Measurements from ENCODE around the gene ELFN2. TPM values are rescaled to one million over a fixed set of nuclear protein-coding genes. Genes with fewer than 3 reads are reported as not detected.

ELFN2 gene
- total RNA-seq, 2 experiments from 2014 or later = 0.05 to 0.08 TPM

DNA sequence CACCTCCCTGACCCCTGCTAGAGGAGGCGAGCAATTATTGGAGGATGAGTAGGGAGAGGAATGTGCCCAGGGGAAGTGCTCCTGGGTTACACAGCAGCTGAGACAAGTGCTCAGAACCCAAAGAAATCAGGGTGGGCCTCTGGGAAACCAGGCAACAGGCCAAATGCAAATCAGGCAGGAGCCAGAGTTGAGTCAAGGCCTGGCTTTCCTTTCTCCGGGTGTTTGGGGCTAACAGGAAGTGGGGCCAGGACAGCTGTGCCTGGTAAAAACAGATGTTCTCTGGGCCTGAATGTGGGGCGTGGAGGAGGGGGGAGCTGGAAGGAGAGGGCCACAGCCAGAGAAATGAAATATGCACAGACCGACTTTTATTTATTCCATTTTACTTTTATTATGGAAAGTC is 36.9 kb upstream of the ELFN2 start:
- peaks cover 16% of the 10 kb centered on the region for H3K4me1 Mint-ChIP-seq (ENCODE audit: low read depth)
- H3K9me3 Mint-ChIP-seq (ENCODE audit: insufficient read depth) = no peaks in the 10 kb centered on the region
- POLR2A ChIA-PET = no interaction called here
- H3K36me3 Mint-ChIP-seq (ENCODE audit: low read depth) = peaks cover 35% of the 10 kb centered on the region
- H3K27ac Mint-ChIP-seq = peak overlapping the region; percentile 12
- CTCF ChIA-PET = interaction anchor here (1.4 to 1.8 kb wide), 2 partner anchors 8 to 103 kb away, joined by 4 to 7 read pairs; no protein-coding TSS in a partner anchor
- no peak overlapping the region for H3K4me3 Mint-ChIP-seq
- no peak for ATAC-seq
- H3K27me3 Mint-ChIP-seq (ENCODE audit: low read depth) = no peaks in the 10 kb centered on the region
- no peak for DNase-seq

DNA sequence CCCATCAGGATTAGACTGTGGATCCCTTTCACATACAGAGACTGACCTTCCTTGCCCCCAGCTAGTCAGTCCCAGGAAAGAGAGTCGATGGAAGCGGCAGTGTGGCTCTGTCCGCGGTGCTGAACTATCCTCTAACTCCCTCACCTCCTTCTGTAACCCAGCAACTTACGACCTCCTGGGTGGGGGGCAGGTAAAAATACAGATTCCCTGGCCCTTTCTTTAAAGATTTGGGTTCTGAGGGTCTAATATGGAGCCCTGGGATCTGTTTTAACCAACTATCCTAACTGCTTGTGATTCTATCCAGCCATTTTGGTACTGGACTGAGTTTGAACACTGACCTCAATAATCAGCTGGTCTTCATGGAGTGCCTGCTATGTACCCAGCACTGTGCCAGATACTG is 35.7 kb upstream of the ELFN2 start:
- no peak overlapping the region for H3K4me3 Mint-ChIP-seq
- no peak for ATAC-seq
- H3K4me1 Mint-ChIP-seq (ENCODE audit: low read depth) = peaks cover 16% of the 10 kb centered on the region
- POLR2A ChIA-PET = no interaction called here
- no peaks in the 10 kb centered on the region for H3K27me3 Mint-ChIP-seq (ENCODE audit: low read depth)
- H3K9me3 Mint-ChIP-seq (ENCODE audit: insufficient read depth) = no peaks in the 10 kb centered on the region
- DNase-seq = peak; percentile 49
- no peak overlapping the region for H3K27ac Mint-ChIP-seq
- peaks cover 28% of the 10 kb centered on the region for H3K36me3 Mint-ChIP-seq (ENCODE audit: low read depth)
- CTCF ChIA-PET = interaction anchor here (1.1 to 1.8 kb wide), 3 partner anchors 104 to 203 kb away, joined by 3 to 7 read pairs (median 3); no protein-coding TSS in a partner anchor

DNA sequence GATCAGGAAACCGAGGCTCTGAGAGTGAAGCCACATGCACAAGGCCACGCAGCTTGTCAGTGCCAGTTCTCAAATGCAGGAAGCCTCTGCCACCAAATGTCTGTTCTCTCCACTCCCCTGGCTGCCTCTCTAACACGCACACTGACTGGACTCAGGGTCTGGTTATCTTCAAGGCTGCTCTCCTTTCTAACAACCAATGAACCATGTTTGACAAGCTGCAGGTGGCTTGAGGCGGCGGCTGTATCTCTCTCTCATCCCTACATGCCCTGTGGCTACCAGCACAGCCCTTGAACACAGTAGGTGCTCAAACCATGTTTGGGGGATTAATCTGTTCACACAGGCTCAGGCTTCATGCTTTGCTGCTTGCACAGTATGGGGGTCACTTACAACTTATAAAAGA is 35.2 kb upstream of the ELFN2 start:
- H3K36me3 Mint-ChIP-seq (ENCODE audit: low read depth) = peaks cover 25% of the 10 kb centered on the region
- H3K4me1 Mint-ChIP-seq (ENCODE audit: low read depth) = peaks cover 17% of the 10 kb centered on the region
- CTCF ChIA-PET = interaction anchor here (1.1 to 1.8 kb wide), 3 partner anchors 105 to 202 kb away, joined by 3 to 7 read pairs (median 3); no protein-coding TSS in a partner anchor
- DNase-seq (no peak), ATAC-seq (no peak)
- no peak overlapping the region for H3K4me3 Mint-ChIP-seq
- no peaks in the 10 kb centered on the region for H3K9me3 Mint-ChIP-seq (ENCODE audit: insufficient read depth)
- H3K27me3 Mint-ChIP-seq (ENCODE audit: low read depth) = no peaks in the 10 kb centered on the region
- no peak overlapping the region for H3K27ac Mint-ChIP-seq
- POLR2A ChIA-PET = no interaction called here

DNA sequence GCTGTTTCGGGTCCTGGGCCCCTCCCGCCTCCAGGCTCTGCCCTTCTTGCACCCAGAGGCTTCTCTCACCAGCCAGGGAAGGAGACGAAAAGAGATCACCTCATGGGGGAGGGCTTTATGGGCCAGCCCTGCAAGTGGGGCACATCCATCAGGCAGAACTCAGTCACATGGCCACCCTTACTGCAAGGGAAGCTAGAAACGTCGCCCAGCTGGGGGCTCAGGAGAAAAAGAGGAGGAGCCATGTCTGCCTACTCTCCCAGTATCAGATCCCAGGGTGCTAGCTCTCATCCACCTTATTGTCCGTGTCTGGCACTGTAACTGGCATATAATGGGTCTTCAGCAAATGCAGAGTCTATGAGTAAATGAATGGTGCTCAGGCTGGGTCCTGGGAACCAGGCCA is 34.7 kb upstream of the ELFN2 start:
- no peak overlapping the region for H3K4me3 Mint-ChIP-seq
- no peak overlapping the region for H3K27ac Mint-ChIP-seq
- H3K4me1 Mint-ChIP-seq (ENCODE audit: low read depth) = peaks cover 18% of the 10 kb centered on the region
- ChIA-PET POLR2A (no interaction called here), CTCF (interaction anchor here (1.1 to 1.3 kb wide), 2 partner anchors 131 to 202 kb away, joined by 3 read pairs; no protein-coding TSS in a partner anchor)
- H3K36me3 Mint-ChIP-seq (ENCODE audit: low read depth) = peaks cover 25% of the 10 kb centered on the region
- H3K27me3 Mint-ChIP-seq (ENCODE audit: low read depth) = no peaks in the 10 kb centered on the region
- no peak for DNase-seq
- H3K9me3 Mint-ChIP-seq (ENCODE audit: insufficient read depth) = no peaks in the 10 kb centered on the region
- no peak for ATAC-seq

DNA sequence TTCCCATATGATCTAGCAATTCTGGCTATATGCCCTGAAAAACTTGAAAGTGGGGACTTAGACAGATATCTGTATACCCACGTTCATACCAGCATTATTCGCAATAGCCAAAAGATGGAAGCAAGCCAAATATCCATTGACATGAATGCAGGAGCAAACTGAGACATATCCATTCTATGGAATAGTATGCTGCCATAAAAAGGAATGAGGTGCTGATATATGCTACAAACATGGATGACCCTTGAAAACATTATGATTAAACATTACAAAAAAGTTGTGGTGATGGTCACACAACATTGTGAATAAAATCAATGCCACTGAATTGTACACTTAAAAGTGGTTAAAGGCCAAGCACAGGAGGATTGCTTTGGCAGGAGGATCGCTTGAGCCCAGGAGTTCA is 33.4 kb upstream of the ELFN2 start:
- Mint-ChIP-seq H3K36me3 (ENCODE audit: low read depth) (peaks cover 16% of the 10 kb centered on the region), H3K27me3 (ENCODE audit: low read depth) (no peaks in the 10 kb centered on the region), H3K4me1 (ENCODE audit: low read depth) (peaks cover 16% of the 10 kb centered on the region), H3K9me3 (ENCODE audit: insufficient read depth) (no peaks in the 10 kb centered on the region), H3K4me3 (no peak overlapping the region), H3K27ac (no peak overlapping the region)
- no peak for DNase-seq
- ChIA-PET CTCF (no interaction called here), POLR2A (interaction anchor here (0.6 to 0.7 kb wide), 2 partner anchors 144 to 685 kb away, joined by 3 to 5 read pairs; partner anchors contain the start of gene IFT27)
- ATAC-seq = no peak

DNA sequence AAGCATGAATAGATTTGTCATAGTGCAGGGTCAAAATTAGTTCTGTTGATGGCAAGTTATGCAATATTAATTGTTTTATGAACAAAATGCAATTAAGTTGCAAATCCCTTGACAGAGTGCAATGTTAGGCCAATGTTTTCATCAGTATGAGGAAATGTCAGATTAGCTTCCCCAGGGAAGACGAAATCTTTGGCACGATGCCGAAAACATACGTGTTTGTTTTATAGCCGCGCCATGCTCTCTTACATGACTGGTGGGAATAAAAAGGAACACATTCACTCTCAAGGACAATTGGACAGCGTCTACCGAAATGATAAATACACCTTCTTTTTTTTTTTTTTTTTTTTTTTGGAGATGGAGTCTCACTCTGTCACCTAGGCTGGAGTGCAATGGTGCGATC is 31.9 kb upstream of the ELFN2 start:
- H3K27ac Mint-ChIP-seq = no peak overlapping the region
- ATAC-seq (no peak), DNase-seq (no peak)
- peaks cover 8% of the 10 kb centered on the region for H3K4me1 Mint-ChIP-seq (ENCODE audit: low read depth)
- no peaks in the 10 kb centered on the region for H3K9me3 Mint-ChIP-seq (ENCODE audit: insufficient read depth)
- CTCF ChIA-PET = interaction anchor here (1.1 to 4.8 kb wide), 12 partner anchors 13 to 199 kb away, joined by 3 to 65 read pairs (median 8); partner anchors contain the start of gene MFNG
- H3K4me3 Mint-ChIP-seq = no peak overlapping the region
- H3K27me3 Mint-ChIP-seq (ENCODE audit: low read depth) = no peaks in the 10 kb centered on the region
- POLR2A ChIA-PET = no interaction called here
- peaks cover 9% of the 10 kb centered on the region for H3K36me3 Mint-ChIP-seq (ENCODE audit: low read depth)

DNA sequence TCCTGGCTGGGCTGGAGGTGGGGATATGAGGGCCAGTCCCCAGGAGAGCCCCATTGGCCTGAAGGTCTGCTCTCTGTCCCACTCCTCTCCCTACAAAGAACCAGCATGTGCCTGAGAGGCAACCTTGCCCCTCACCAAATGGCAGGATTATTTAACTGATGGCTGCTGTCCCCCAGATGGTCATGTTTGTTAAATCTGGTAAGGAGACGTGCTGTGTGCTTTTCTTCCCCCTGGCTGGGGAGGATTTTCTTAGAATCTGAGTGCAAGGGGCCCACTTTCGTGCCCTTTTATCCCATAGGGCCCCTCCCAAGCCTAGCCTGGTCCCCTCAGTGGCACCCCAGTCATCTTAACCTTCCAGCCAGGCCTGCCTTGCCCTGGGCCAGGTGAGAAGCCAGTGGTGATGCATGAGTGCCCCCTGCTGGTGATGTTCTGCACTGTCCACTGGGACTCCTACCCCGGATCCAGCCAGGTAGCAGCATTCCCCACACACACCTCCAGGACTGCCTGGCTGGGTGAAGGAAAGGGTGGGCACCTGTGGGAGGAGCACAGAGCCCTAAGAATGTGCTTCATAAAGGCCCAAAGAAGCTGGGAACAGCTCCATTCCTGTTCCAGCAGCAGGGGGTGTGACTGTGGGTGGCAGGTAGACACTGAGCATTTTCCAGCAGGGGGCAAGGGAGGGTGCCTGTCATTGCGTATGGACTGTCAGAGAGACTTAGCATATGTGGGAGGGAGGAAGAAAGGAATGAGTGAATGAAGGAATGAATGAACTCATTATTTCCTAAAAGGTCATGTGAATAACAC is 30.0 kb upstream of the ELFN2 start:
- peak; percentile 89 for DNase-seq
- POLR2A ChIA-PET = interaction anchor here (0.6 kb wide), 1 partner anchor 190 kb away, joined by 3 read pairs; no protein-coding TSS in a partner anchor
- Mint-ChIP-seq H3K36me3 (ENCODE audit: low read depth) (peaks cover 6% of the 10 kb centered on the region), H3K4me1 (ENCODE audit: low read depth) (peaks cover 5% of the 10 kb centered on the region), H3K27ac (no peak overlapping the region), H3K9me3 (ENCODE audit: insufficient read depth) (no peaks in the 10 kb centered on the region), H3K27me3 (ENCODE audit: low read depth) (no peaks in the 10 kb centered on the region), H3K4me3 (no peak overlapping the region)
- peak; percentile 98 for ATAC-seq
- CTCF ChIA-PET = interaction anchor here (0.6 to 4.8 kb wide), 23 partner anchors 8 to 214 kb away, joined by 3 to 65 read pairs (median 4); partner anchors contain the start of genes CYTH4, MFNG and RAC2

DNA sequence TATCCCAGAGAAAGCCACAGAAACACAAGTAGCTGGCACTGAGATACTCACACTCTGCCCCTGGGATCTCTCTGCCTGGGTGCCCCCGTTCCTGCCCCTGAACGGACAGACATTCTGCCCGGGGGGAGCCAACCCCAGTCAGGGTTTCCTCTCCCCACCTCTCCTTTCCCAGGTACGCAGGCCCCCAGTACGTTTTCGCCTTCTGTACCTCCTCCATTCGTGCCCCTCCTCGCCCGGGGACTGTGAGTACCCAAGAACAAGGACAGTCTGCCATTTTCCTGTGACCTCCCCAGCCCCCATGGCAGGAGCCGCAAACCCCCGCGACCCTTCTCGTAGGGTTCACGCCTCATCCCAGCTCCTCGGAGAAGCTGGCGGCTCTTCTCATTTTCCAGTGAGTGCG is 29.1 kb upstream of the ELFN2 start:
- ChIA-PET CTCF (interaction anchor here (0.6 to 4.8 kb wide), 8 partner anchors 14 to 213 kb away, joined by 3 to 65 read pairs (median 5); partner anchors contain the start of genes MFNG and RAC2), POLR2A (no interaction called here)
- H3K4me3 Mint-ChIP-seq = no peak overlapping the region
- H3K9me3 Mint-ChIP-seq (ENCODE audit: insufficient read depth) = no peaks in the 10 kb centered on the region
- ATAC-seq = no peak
- peaks cover 5% of the 10 kb centered on the region for H3K36me3 Mint-ChIP-seq (ENCODE audit: low read depth)
- H3K27ac Mint-ChIP-seq = no peak overlapping the region
- peaks cover 2% of the 10 kb centered on the region for H3K4me1 Mint-ChIP-seq (ENCODE audit: low read depth)
- DNase-seq = no peak
- H3K27me3 Mint-ChIP-seq (ENCODE audit: low read depth) = no peaks in the 10 kb centered on the region

DNA sequence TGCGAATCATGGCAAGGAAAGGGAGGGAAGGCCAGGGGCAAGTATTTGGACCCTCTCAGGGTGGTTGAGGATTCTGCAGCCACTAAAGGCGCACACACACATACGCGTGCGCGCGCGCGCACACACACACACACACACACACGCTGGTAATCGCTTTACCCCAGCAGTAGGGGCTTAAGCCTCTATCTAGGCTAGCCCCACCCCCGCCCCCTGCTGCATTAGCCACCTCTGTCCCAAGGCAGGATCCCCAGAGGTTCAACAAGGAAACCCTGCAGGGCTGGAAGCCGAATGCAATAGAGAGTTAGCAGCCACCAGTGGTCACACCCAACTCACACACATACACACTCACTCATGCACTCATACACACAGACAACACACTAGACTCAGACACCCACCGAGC is 28.6 kb upstream of the ELFN2 start:
- DNase-seq = no peak
- H3K4me3 Mint-ChIP-seq = no peak overlapping the region
- H3K27ac Mint-ChIP-seq = no peak overlapping the region
- CTCF ChIA-PET = interaction anchor here (1.0 to 4.8 kb wide), 5 partner anchors 14 to 191 kb away, joined by 3 to 65 read pairs (median 5); no protein-coding TSS in a partner anchor
- no peaks in the 10 kb centered on the region for H3K9me3 Mint-ChIP-seq (ENCODE audit: insufficient read depth)
- H3K27me3 Mint-ChIP-seq (ENCODE audit: low read depth) = no peaks in the 10 kb centered on the region
- POLR2A ChIA-PET = no interaction called here
- peaks cover 2% of the 10 kb centered on the region for H3K4me1 Mint-ChIP-seq (ENCODE audit: low read depth)
- peaks cover 5% of the 10 kb centered on the region for H3K36me3 Mint-ChIP-seq (ENCODE audit: low read depth)
- no peak for ATAC-seq

DNA sequence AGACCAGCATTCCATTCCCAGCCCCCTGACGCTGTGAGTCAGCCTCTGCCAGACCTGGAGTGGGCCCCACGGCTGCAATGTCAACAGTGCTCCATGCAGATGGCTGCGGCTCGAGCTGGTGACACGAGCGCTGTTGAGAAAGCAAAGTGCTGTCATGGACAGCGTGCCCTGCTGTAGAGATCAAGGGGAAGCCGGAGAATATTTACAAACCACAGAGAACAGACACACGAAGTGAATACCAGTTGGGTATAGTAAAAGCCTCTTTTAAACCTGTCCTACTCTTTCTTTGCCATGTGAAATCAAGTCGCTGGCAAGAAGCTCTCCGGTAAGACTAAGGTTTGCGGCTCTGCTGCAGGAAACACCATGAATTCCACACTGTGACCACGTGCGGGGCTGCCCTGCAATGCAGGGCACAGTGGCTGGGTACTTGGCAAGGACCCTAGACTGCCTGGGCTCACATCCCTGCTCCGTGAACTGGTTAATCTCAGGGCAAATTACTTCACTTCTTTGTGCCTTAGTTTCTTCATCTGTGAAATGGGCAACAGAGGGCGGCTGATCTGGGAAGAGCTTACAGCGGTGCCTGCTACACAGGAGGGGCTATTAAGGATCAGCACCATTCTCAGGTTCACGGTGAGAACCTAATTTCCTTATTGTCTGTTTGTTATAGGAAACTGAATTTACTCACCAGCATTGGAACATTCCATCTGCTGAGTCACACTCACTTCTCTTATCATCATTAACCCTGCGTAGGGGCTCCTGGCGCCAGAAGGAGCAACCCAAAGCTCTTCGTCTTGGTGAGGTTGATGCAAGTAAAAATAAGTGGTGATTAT is 27.8 kb upstream of the ELFN2 start:
- DNase-seq = no peak
- H3K4me3 Mint-ChIP-seq = no peak overlapping the region

DNA sequence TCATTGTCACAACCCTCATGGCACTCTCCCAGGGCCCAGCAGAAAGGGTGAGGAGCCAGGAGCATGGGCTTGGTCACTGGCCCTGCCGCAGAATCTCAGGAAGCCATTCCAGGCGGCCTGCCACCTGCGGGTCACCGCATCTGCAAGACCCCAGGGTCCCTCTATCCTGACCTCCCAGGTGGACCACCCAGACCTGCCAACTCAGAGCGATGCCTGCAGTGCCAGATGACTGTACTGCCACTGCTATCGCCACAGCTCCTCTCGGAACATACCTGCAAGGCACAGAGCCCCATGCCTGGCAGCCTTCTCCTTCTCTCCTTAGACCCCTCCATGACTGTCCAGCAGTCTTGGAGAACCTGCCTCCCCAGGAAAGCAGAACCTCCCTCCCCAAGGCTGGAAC is 26.4 kb upstream of the ELFN2 start:
- CTCF ChIA-PET = no interaction called here
- Mint-ChIP-seq H3K9me3 (ENCODE audit: insufficient read depth) (no peaks in the 10 kb centered on the region), H3K4me1 (ENCODE audit: low read depth) (peaks cover 7% of the 10 kb centered on the region), H3K27me3 (ENCODE audit: low read depth) (no peaks in the 10 kb centered on the region), H3K27ac (no peak overlapping the region), H3K36me3 (ENCODE audit: low read depth) (no peaks in the 10 kb centered on the region), H3K4me3 (no peak overlapping the region)
- POLR2A ChIA-PET = interaction anchor here (0.6 kb wide), 1 partner anchor 15 kb away, joined by 4 read pairs; no protein-coding TSS in a partner anchor
- ATAC-seq = no peak
- DNase-seq = no peak

More for the DNA sequence above, 27.8 kb upstream of the ELFN2 start:
- Mint-ChIP-seq H3K27ac (no peak overlapping the region), H3K9me3 (ENCODE audit: insufficient read depth) (no peaks in the 10 kb centered on the region), H3K36me3 (ENCODE audit: low read depth) (no peaks in the 10 kb centered on the region), H3K27me3 (ENCODE audit: low read depth) (no peaks in the 10 kb centered on the region), H3K4me1 (ENCODE audit: low read depth) (peaks cover 7% of the 10 kb centered on the region)
- POLR2A ChIA-PET = no interaction called here
- no peak for ATAC-seq
- CTCF ChIA-PET = interaction anchor here (1.0 to 4.8 kb wide), 5 partner anchors 13 to 195 kb away, joined by 3 to 65 read pairs (median 5); no protein-coding TSS in a partner anchor
